ENCODE data around the gene SERTAD4. TPM values are rescaled to one million over a fixed set of nuclear protein-coding genes. Genes with fewer than 3 reads are reported as not detected.

Gene SERTAD4
- total and polyA plus RNA-seq, 7 donors, result 0.60 to 23.5 (median 4.3) TPM

DNA sequence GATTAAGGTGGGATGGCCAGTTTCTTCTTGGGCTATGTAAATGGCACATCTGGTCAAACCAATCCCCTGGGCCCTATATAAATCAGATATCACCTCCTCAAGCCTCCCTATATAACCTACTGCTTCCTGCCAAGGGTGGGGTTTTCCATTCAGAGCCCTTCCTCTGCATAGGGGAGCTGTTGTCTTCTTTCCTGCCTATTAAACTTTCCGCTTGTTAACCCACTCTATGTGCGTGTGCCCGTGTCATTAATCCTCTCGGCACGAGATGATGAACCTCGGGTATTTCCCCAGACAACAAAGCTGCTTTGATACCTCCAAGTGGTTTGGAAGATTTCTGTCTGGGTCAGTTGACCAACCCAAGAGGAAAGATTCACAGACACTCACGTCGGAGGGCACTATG is 19.3 kb upstream of the SERTAD4 start:
- no peak overlapping the region for H3K27ac ChIP-seq
- intact Hi-C loops (cut with DNase I), result no loop called here
- 79 to 94% methylated on average over 8 of the region's 8 CpGs for WGBS, 2 donors
- TF ChIP-seq POLR2A (IDR thresholded peaks at IDR 0.05) (no peak), EP300 (IDR thresholded peaks at IDR 0.05) (no peak), POLR2AphosphoS5 (IDR thresholded peaks at IDR 0.05) (no peak)
- TF ChIP-seq, protein P1, sequence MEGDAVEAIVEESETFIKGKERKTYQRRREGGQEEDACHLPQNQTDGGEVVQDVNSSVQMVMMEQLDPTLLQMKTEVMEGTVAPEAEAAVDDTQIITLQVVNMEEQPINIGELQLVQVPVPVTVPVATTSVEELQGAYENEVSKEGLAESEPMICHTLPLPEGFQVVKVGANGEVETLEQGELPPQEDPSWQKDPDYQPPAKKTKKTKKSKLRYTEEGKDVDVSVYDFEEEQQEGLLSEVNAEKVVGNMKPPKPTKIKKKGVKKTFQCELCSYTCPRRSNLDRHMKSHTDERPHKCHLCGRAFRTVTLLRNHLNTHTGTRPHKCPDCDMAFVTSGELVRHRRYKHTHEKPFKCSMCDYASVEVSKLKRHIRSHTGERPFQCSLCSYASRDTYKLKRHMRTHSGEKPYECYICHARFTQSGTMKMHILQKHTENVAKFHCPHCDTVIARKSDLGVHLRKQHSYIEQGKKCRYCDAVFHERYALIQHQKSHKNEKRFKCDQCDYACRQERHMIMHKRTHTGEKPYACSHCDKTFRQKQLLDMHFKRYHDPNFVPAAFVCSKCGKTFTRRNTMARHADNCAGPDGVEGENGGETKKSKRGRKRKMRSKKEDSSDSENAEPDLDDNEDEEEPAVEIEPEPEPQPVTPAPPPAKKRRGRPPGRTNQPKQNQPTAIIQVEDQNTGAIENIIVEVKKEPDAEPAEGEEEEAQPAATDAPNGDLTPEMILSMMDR (IDR thresholded peaks at IDR 0.05), result no peak
- H3K27me3 ChIP-seq, result no peaks in the 10 kb centered on the region
- no peak for DNase-seq
- no peaks in the 10 kb centered on the region for H3K4me1 ChIP-seq
- H3K9me3 ChIP-seq, result no peaks in the 10 kb centered on the region
- H3K4me3 ChIP-seq, result no peak overlapping the region
- no peaks in the 10 kb centered on the region for H3K36me3 ChIP-seq

DNA sequence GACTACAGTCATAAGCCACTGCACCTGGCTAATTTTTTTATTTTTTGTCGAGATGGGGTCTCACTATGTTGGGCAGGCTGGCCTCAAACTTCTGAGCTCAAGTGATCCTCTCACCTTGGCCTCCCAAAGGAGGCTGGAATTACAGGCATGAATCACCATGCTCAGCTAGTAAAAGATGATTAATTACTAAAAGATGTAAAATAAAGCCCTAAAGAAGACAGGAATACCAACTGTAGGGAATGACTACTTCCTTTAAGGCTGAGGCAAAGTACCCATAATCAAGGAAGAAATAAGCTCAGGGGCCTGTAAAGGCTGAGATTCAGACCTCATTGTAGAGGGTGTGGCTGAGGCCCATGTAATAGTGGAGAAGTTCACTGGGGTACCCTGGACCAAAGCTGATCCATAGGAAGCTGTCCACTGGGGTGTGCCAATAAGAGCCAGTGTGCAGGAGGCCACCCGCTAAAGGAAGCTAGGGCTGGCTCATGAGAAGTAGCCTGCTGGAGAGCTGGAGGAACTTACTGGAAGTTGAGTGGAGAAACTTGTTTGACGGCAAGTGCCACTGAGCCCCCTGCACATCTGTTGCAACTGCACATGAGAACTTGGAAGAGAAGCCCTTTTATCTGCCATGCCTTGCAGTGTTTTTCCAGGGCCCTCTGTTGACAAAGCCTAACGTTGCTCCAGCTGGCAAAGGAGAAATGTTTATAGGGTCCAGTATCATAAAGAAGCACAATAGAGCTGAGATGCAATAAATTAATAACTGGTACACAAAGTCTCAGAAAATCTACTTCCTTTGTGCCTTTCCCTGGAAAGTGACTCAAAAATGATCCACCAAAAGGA is 17.8 kb upstream of the SERTAD4 start:
- Histone ChIP-seq H3K9me3 (no peaks in the 10 kb centered on the region), H3K36me3 (no peaks in the 10 kb centered on the region), H3K4me3 (no peak overlapping the region), H3K4me1 (no peaks in the 10 kb centered on the region), H3K27ac (no peak overlapping the region), H3K27me3 (no peaks in the 10 kb centered on the region)
- no peak for DNase-seq
- intact Hi-C loops (cut with DNase I), result no loop called here
- 52 to 72% methylated on average over 4 of the region's 4 CpGs for WGBS, 2 donors
- TF ChIP-seq, protein P1 (IDR thresholded peaks at IDR 0.05), result no peak
- TF ChIP-seq EP300 (IDR thresholded peaks at IDR 0.05) (no peak), POLR2A (IDR thresholded peaks at IDR 0.05) (no peak), POLR2AphosphoS5 (IDR thresholded peaks at IDR 0.05) (no peak)

DNA sequence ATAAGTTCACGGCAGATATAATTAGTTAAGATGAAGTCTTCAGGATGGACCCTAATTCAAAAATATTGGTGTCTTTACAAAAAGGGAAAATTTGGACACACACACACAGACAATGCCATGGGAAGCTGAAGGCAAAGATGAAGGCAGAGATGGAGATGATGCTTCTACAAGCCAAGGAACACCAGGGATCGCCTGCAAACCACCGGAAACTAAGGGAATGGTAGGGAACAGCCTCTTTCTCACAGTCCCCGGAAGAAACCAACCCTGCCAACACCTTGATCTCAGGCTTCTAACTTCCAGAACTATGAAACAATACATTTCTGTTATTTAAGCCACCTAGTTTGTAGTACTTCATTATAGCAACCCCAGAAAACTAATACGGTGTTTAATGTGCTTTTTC is 15.1 kb upstream of the SERTAD4 start:
- no peak overlapping the region for H3K4me3 ChIP-seq
- H3K36me3 ChIP-seq, result no peaks in the 10 kb centered on the region
- no peak for TF ChIP-seq POLR2AphosphoS5 (IDR thresholded peaks at IDR 0.05)
- TF ChIP-seq, protein P1 (IDR thresholded peaks at IDR 0.05), result no peak
- intact Hi-C loops (cut with DNase I), result no loop called here
- peaks cover 0 to 8% (median 7%) of the 10 kb centered on the region in 4 donors for H3K4me1 ChIP-seq
- H3K27me3 ChIP-seq, result no peaks in the 10 kb centered on the region
- no peak overlapping the region for H3K27ac ChIP-seq
- no peaks in the 10 kb centered on the region for H3K9me3 ChIP-seq
- 90 to 91% methylated on average over 5 of the region's 5 CpGs for WGBS, 2 donors
- no peak for DNase-seq

DNA sequence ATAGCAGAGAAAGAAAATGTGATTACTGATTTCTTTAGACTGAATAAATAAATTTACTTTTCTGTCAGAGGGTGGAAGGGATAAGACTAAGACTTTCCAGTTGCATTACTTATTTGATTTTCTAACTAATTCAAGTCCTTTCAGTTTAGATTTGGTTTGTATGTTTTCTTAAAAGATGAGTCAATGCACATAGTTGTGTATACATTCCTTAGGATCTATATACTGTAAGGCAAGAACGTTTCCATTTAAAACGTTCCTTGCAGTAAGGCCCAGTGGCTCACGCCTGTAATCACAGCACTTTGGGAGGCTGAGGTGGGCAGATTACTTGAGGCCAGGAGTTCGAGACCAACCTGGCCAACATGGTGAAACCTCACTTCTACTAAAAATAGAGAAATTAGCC is 14.5 kb upstream of the SERTAD4 start:
- Histone ChIP-seq H3K9me3 (no peaks in the 10 kb centered on the region), H3K36me3 (no peaks in the 10 kb centered on the region), H3K4me1 (peaks cover 0 to 14% (median 12%) of the 10 kb centered on the region in 4 donors), H3K27ac (no peak overlapping the region), H3K4me3 (no peak overlapping the region), H3K27me3 (no peaks in the 10 kb centered on the region)
- no peak for DNase-seq
- intact Hi-C loops (cut with DNase I), result no loop called here
- TF ChIP-seq EP300 (IDR thresholded peaks at IDR 0.05) (no peak), POLR2AphosphoS5 (IDR thresholded peaks at IDR 0.05) (no peak), POLR2A (IDR thresholded peaks at IDR 0.05) (no peak)
- TF ChIP-seq, protein P1 (IDR thresholded peaks at IDR 0.05), result no peak
- 79 to 83% methylated on average over 4 of the region's 4 CpGs for WGBS, 2 donors
